Measurements from ENCODE around the gene YBX3. TPM values are rescaled to one million over a fixed set of nuclear protein-coding genes. Genes with fewer than 3 reads are reported as not detected.

YBX3 gene
- total RNA-seq, 4 donors from 2014 or later, result 264 to 714 (median 382) TPM

DNA sequence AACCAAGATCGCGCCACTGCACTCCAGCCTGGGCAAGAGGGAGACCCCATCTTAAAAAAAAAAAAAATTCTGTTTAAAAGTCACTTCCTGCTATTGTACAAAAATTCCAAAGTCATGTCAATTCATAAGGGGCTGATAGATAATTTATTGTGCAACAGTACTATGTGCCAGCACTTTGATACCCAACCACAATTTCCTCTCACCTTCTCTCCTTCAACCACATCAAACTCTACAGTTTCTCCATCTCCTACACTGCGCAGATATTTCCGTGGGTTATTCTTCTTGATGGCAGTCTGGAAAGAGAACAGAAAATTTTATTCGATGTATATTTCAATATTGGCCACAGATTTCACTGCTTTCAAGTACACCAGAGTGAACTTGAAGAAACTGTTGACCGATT lies 7.6 kb downstream of the YBX3 start:
- Histone ChIP-seq H3K4me1 (peaks cover 0 to 50% (median 30%) of the 10 kb centered on the region in 4 donors), H3K9me3 (no peaks in the 10 kb centered on the region), H3K27ac (peak overlapping the region in 1 of 4 donors; percentile 99), H3K27me3 (no peaks in the 10 kb centered on the region), H3K36me3 (peaks cover 0 to 52% (median 0%) of the 10 kb centered on the region in 3 donors), H3K4me3 (no peak overlapping the region)
- no peak for TF ChIP-seq POLR2A (IDR thresholded peaks at IDR 0.05)
- no peak for TF ChIP-seq EP300 (IDR thresholded peaks at IDR 0.05)
- TF ChIP-seq, protein P1, sequence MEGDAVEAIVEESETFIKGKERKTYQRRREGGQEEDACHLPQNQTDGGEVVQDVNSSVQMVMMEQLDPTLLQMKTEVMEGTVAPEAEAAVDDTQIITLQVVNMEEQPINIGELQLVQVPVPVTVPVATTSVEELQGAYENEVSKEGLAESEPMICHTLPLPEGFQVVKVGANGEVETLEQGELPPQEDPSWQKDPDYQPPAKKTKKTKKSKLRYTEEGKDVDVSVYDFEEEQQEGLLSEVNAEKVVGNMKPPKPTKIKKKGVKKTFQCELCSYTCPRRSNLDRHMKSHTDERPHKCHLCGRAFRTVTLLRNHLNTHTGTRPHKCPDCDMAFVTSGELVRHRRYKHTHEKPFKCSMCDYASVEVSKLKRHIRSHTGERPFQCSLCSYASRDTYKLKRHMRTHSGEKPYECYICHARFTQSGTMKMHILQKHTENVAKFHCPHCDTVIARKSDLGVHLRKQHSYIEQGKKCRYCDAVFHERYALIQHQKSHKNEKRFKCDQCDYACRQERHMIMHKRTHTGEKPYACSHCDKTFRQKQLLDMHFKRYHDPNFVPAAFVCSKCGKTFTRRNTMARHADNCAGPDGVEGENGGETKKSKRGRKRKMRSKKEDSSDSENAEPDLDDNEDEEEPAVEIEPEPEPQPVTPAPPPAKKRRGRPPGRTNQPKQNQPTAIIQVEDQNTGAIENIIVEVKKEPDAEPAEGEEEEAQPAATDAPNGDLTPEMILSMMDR (IDR thresholded peaks at IDR 0.05), result no peak
- 94 to 96% methylated on average over 6 of the region's 6 CpGs for WGBS, 2 donors
- DNase-seq (ENCODE audit: low spot score in 2 of 2), result no peak

DNA sequence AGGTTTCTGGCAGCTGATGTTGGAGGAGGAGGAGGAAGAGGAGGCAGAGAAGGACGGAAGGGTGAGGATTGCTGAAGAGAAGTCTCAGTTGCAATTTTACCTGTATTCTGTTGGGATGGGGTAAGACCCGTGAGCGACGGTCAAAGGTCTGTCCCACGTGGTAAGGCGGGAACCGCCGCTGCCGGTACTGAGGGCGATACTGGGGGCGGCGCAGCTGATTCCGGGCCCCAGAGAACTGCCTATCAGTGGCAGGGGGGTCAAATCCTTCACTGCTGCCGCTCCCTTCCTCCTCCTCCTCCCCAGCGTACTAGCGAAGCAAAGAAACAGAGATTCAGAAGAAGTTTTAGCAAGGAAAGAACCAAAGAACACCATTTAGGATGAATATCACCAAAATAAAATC lies 13.3 kb downstream of the YBX3 start:
- WGBS, 2 donors, result 89 to 91% methylated on average over 16 of the region's 16 CpGs
- Histone ChIP-seq H3K27me3 (no peaks in the 10 kb centered on the region), H3K4me1 (peaks cover 0 to 25% (median 0%) of the 10 kb centered on the region in 4 donors), H3K27ac (no peak overlapping the region), H3K36me3 (peaks cover 0 to 97% (median 0%) of the 10 kb centered on the region in 3 donors), H3K9me3 (no peaks in the 10 kb centered on the region), H3K4me3 (no peak overlapping the region)
- no peak for DNase-seq (ENCODE audit: low spot score in 2 of 2)
- TF ChIP-seq POLR2A (IDR thresholded peaks at IDR 0.05) (no peak), EP300 (IDR thresholded peaks at IDR 0.05) (no peak)
- TF ChIP-seq, protein P1 (IDR thresholded peaks at IDR 0.05), result no peak

DNA sequence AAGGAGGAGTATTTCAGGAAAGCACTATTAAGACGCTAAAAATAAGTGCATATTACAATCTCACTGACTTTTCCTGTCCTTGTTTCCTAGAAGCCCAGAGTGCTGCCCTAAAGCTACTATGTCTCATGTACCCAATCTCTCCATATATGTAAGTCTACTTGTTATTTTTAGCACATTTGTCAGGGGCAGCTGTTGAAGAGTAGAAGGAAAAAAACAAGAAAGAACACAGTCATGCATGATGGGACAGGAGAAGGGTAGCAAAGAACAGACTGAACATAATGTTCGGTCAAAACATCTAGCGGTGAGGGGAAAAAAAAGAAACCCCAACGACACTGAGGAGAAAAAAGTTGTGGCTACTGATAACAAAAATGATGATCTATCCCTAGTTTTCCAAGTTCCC lies 14.3 kb downstream of the YBX3 start:
- no peak for DNase-seq (ENCODE audit: low spot score in 2 of 2)
- Histone ChIP-seq H3K4me3 (no peak overlapping the region), H3K4me1 (peaks cover 0 to 33% (median 0%) of the 10 kb centered on the region in 4 donors), H3K9me3 (no peaks in the 10 kb centered on the region), H3K27ac (no peak overlapping the region), H3K36me3 (peaks cover 0 to 97% (median 0%) of the 10 kb centered on the region in 3 donors), H3K27me3 (no peaks in the 10 kb centered on the region)
- TF ChIP-seq EP300 (IDR thresholded peaks at IDR 0.05) (no peak), POLR2A (IDR thresholded peaks at IDR 0.05) (no peak)
- TF ChIP-seq, protein P1 (IDR thresholded peaks at IDR 0.05), result no peak
- 65 to 67% methylated on average over 4 of the region's 4 CpGs for WGBS, 2 donors

GRCh38 chr12:10705655-10706054 lies 17.5 kb downstream of the YBX3 start:
- no peak overlapping the region for H3K4me3 ChIP-seq
- 24 to 61% methylated on average over 2 of the region's 2 CpGs for WGBS, 2 donors
- H3K36me3 ChIP-seq, result peaks cover 0 to 98% (median 4%) of the 10 kb centered on the region in 3 donors
- no peaks in the 10 kb centered on the region for H3K9me3 ChIP-seq
- H3K27ac ChIP-seq, result peak overlapping the region in 2 of 4 donors; percentile 43 to 68
- no peak for DNase-seq (ENCODE audit: low spot score in 2 of 2)
- no peak for TF ChIP-seq POLR2A (IDR thresholded peaks at IDR 0.05)
- TF ChIP-seq, protein P1 (IDR thresholded peaks at IDR 0.05), result no peak
- TF ChIP-seq EP300 (IDR thresholded peaks at IDR 0.05), result no peak
- H3K27me3 ChIP-seq, result no peaks in the 10 kb centered on the region
- peaks cover 0 to 45% (median 0%) of the 10 kb centered on the region in 4 donors for H3K4me1 ChIP-seq

GRCh38 chr12:10701843-10702242 lies 21.3 kb downstream of the YBX3 start:
- DNase-seq (ENCODE audit: low spot score in 2 of 2), result no peak
- Histone ChIP-seq H3K4me3 (no peak overlapping the region), H3K27me3 (no peaks in the 10 kb centered on the region), H3K9me3 (no peaks in the 10 kb centered on the region), H3K27ac (no peak overlapping the region), H3K36me3 (peaks cover 0 to 98% (median 6%) of the 10 kb centered on the region in 3 donors), H3K4me1 (peaks cover 0 to 40% (median 0%) of the 10 kb centered on the region in 4 donors)
- TF ChIP-seq, protein P1 (IDR thresholded peaks at IDR 0.05), result no peak
- no peak for TF ChIP-seq EP300 (IDR thresholded peaks at IDR 0.05)
- TF ChIP-seq POLR2A (IDR thresholded peaks at IDR 0.05), result no peak
- 94 to 96% methylated on average over 14 of the region's 14 CpGs for WGBS, 2 donors
